ENCODE results near the gene CDCP1.

- no peak for TF ChIP-seq EZH2 (IDR thresholded peaks at IDR 0.05; ENCODE audit: insufficient read depth, poor library complexity, severe bottlenecking)
- TF ChIP-seq EZH2phosphoT487 (IDR thresholded peaks at IDR 0.05; ENCODE audit: insufficient read depth, low read depth), result no peak
Observed at GRCh38 chr3:45066109-45066801, 79.9 kb downstream of the CDCP1 start.

Measured in GM23248 (cell line).